HepG2 (cell line): Measurements from ENCODE around the gene INA. TPM values are rescaled to one million over a fixed set of nuclear protein-coding genes. Genes with fewer than 3 reads are reported as not detected.

ENCODE experiments used
- ESRRA ChIP-seq: sonication (generic); formaldehyde crosslinking; IDR thresholded peaks from 2 replicates; pipeline ENCODE4 v1.5.1; 2020; ENCODE audit warnings: mild to moderate bottlenecking, low read depth, missing genetic modification reagents
- SRF ChIP-seq: IDR thresholded peaks from 2 replicates; pipeline ENCODE4 v1.6.1; 2011; ENCODE audit warnings: mild to moderate bottlenecking, low read depth, low read length, moderate library complexity
- XBP1 ChIP-seq: sonication (generic); formaldehyde crosslinking; IDR thresholded peaks from 2 replicates; pipeline ENCODE4 v1.5.0; 2020; ENCODE audit warnings: missing genetic modification reagents
- ZBTB40 ChIP-seq, 2 experiments: fragments of 450-650 bp in 1 of 2; sonication (generic) in 1 of 2; formaldehyde crosslinking in 1 of 2; IDR thresholded peaks; 2 replicates each; pipeline versions ENCODE4 v1.6.1 to v1.8.0; 2016 to 2022; ENCODE audit warnings: antibody characterized with exemption in 1 of 2, mild to moderate bottlenecking in 1 of 2, missing genetic modification reagents in 1 of 2
- ZNF343 ChIP-seq: sonication (generic); formaldehyde crosslinking; IDR thresholded peaks from 2 replicates; pipeline ENCODE4 v1.4.0; 2020; ENCODE audit warnings: mild to moderate bottlenecking, missing genetic modification reagents
- ZNF597 ChIP-seq: sonication (generic); formaldehyde crosslinking; IDR thresholded peaks from 2 replicates; pipeline ENCODE4 v1.5.0; 2020; ENCODE audit warnings: missing genetic modification reagents
- ZNF678 ChIP-seq: sonication (generic); formaldehyde crosslinking; IDR thresholded peaks from 2 replicates; pipeline ENCODE4 v1.4.0; 2020; ENCODE audit warnings: mild to moderate bottlenecking, missing genetic modification reagents
- polyA plus RNA-seq, 8 experiments: library from polyadenylated mRNA; depleted of rRNA in 3 of 8; stranded (reverse) in 7 of 8; unstranded in 1 of 8; fragments of >200 nt; fragmentation: Illumina TruSeq in 4 of 8; extraction: Trizol in 4 of 8; gene quantifications; 2 replicates each; pipeline versions ENCODE4 v1.2.1 to v1.2.3, GENCODE V29; 2011 to 2016; ENCODE audit warnings: low read depth in 4 of 8, missing spikeins in 1 of 8, mixed read lengths in 1 of 8; ENCODE audit not compliant: insufficient read depth in 1 of 8
- total RNA-seq, 5 experiments: library from RNA; depleted of rRNA; stranded (reverse); fragments of >200 nt; fragmentation: Illumina TruSeq; extraction: Trizol; gene quantifications; 2 replicates each; pipeline ENCODE4 v1.2.3, GENCODE V29; 2016; ENCODE audit warnings: low read depth in 1 of 5
- TF ChIP-seq, protein P1 (sequence below): sonication (generic); formaldehyde crosslinking; IDR thresholded peaks from one replicate; pipeline ENCODE4 v1.5.1; 2020; ENCODE audit warnings: mild to moderate bottlenecking, missing genetic modification reagents; ENCODE audit errors: not compliant biosample characterization

Gene INA
- total and polyA plus RNA-seq, 2 of the 13 experiments (the other 11 are each of a cell fraction or from before 2014, with no cell fraction given): 0.04 to 0.13 TPM

DNA sequence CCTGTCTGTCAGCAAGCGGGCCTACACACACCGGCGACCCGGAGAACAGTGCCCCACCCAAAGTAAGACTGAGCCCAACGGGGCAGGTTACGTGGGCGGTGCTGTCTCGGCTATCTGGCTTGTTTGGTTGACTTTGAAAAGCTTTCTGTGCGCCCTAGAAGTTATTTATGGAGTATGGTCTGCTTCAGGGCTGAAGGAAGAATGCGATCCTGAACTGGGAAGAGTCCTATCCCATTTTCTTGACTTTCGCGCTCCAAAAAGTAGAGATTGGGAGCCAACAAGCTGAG lies 1.5 kb downstream of the INA start (continued):
- no peak for TF ChIP-seq ZBTB40 (IDR thresholded peaks at IDR 0.05)
- no peak for TF ChIP-seq ZBTB40 (CRISPR knock-in tag; IDR thresholded peaks at IDR 0.05)
- TF ChIP-seq ZNF597 (CRISPR knock-in tag): no peak
- TF ChIP-seq, protein P1, sequence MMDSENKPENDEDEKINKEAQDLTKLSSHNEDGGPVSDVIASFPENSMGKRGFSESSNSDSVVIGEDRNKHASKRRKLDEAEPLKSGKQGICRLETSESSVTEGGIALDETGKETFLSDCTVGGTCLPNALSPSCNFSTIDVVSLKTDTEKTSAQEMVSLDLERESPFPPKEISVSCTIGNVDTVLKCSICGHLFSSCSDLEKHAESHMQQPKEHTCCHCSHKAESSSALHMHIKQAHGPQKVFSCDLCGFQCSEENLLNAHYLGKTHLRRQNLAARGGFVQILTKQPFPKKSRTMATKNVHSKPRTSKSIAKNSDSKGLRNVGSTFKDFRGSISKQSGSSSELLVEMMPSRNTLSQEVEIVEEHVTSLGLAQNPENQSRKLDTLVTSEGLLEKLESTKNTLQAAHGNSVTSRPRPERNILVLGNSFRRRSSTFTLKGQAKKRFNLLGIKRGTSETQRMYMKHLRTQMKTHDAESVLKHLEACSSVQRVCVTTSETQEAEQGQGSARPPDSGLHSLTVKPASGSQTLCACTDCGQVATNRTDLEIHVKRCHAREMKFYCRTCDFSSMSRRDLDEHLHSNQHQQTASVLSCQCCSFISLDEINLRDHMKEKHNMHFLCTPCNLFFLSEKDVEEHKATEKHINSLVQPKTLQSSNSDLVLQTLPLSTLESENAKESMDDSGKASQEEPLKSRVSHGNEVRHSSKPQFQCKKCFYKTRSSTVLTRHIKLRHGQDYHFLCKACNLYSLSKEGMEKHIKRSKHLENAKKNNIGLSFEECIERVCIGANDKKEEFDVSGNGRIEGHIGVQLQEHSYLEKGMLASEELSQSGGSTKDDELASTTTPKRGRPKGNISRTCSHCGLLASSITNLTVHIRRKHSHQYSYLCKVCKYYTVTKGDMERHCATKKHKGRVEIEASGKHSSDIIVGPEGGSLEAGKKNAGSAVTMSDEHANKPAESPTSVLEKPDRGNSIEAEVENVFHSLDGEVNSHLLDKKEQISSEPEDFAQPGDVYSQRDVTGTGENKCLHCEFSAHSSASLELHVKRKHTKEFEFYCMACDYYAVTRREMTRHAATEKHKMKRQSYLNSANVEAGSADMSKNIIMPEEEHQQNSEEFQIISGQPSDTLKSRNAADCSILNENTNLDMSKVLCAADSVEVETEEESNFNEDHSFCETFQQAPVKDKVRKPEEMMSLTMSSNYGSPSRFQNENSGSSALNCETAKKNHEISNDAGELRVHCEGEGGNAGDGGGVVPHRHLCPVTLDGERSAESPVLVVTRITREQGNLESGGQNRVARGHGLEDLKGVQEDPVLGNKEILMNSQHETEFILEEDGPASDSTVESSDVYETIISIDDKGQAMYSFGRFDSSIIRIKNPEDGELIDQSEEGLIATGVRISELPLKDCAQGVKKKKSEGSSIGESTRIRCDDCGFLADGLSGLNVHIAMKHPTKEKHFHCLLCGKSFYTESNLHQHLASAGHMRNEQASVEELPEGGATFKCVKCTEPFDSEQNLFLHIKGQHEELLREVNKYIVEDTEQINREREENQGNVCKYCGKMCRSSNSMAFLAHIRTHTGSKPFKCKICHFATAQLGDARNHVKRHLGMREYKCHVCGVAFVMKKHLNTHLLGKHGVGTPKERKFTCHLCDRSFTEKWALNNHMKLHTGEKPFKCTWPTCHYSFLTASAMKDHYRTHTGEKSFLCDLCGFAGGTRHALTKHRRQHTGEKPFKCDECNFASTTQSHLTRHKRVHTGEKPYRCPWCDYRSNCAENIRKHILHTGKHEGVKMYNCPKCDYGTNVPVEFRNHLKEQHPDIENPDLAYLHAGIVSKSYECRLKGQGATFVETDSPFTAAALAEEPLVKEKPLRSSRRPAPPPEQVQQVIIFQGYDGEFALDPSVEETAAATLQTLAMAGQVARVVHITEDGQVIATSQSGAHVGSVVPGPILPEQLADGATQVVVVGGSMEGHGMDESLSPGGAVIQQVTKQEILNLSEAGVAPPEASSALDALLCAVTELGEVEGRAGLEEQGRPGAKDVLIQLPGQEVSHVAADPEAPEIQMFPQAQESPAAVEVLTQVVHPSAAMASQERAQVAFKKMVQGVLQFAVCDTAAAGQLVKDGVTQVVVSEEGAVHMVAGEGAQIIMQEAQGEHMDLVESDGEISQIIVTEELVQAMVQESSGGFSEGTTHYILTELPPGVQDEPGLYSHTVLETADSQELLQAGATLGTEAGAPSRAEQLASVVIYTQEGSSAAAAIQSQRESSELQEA (CRISPR knock-in tag): no peak
- TF ChIP-seq ZNF678 (CRISPR knock-in tag): no peak
- no peak for TF ChIP-seq XBP1 (CRISPR knock-in tag)
- no peak for TF ChIP-seq SRF
- no peak for TF ChIP-seq ESRRA
- no peak for TF ChIP-seq ZNF343
